Measurements from ENCODE around the gene HOTAIR.

Gene HOTAIR

GRCh38 chr12:53985692-53985993 is 10.9 kb upstream of the HOTAIR start:
- DNase-seq, result no peak

DNA sequence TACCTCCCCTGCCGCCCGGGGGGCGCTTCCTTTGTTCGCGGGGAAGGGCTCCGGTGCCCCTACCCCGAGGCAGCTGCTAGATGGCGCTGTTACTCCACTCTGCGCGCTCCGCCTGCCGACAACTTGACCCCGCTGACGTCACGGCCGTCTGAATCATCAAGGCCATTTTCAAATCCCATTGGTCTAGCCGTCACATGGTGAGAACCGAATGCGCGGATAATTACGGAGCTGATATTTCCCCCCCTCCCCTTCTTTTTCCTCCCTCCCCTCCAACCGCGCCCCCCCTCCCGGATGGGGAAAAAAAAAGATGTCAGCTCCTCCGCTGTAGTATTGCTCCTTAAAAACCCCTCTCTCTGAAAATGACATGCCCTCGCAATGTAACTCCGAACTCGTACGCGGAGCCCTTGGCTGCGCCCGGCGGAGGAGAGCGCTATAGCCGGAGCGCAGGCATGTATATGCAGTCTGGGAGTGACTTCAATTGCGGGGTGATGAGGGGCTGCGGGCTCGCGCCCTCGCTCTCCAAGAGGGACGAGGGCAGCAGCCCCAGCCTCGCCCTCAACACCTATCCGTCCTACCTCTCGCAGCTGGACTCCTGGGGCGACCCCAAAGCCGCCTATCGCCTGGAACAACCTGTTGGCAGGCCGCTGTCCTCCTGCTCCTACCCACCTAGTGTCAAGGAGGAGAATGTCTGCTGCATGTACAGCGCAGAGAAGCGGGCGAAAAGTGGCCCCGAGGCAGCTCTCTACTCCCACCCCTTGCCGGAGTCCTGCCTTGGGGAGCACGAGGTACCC is 10.3 kb upstream of the HOTAIR start, which contains the start of gene HOXC10:
Gene HOXC10 (plus strand): TSS at position 246 of the 791 bp plus-strand sequence. CDS start 114 bp downstream, at position 360.
- peak; percentile 13 for DNase-seq

DNA sequence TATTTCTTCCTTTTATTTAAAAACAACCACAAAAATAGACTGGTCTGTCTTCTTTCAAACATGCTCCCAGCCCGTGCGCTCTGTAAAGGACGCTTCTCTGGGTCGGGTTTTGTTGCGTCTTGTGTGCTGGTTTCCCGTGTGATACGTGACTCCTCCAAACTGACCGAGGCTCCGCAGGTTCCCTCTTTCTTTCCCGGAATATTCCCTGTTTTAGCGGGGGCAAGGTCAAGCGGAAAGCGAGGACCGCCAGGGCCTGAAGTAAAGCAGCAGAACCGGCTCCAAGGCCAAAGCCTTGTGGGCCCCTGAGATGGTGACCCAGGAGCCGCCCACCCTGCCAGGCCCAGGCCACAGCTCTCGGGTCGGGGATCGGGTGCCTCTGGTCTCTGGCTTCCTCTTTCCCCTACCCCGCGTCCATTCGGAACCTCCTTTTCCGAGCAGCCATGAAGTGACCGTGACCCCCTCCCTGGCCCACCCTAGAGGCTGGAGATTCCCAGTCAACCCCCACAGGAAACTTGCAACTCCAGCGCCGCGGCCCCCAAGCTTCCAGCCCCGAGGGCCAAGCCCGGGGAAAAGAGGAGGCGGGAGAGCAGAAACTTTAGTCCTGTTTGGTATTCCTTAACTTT is 9.3 kb upstream of the HOTAIR start:
- no peak for DNase-seq

DNA sequence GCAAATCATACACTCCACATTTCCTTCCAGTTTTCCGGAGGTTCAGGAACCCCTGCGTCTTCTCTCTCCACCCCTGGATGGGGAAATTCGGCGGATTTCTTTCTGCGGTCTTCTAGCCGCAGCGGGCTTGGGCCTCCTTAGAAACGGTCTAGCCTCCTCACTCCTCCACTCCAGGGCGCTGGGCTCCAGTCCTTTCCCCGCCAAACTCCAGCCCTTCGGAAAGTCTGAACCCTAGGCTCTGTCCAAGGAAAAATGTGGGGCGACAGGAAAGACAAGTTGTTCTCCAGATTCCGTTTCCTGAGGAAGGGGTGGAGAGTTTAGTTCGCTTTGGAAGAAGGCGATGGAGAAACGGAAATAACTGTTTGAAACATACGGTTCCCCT is 8.8 kb upstream of the HOTAIR start:
- DNase-seq, result no peak

GRCh38 chr12:53982648-53983567 is 8.2 kb upstream of the HOTAIR start:
- DNase-seq, result no peak

GRCh38 chr12:53981634-53982565 is 7.1 kb upstream of the HOTAIR start:
- DNase-seq, result no peak

GRCh38 chr12:53980802-53981496 is 6.2 kb upstream of the HOTAIR start:
- DNase-seq, result no peak

DNA sequence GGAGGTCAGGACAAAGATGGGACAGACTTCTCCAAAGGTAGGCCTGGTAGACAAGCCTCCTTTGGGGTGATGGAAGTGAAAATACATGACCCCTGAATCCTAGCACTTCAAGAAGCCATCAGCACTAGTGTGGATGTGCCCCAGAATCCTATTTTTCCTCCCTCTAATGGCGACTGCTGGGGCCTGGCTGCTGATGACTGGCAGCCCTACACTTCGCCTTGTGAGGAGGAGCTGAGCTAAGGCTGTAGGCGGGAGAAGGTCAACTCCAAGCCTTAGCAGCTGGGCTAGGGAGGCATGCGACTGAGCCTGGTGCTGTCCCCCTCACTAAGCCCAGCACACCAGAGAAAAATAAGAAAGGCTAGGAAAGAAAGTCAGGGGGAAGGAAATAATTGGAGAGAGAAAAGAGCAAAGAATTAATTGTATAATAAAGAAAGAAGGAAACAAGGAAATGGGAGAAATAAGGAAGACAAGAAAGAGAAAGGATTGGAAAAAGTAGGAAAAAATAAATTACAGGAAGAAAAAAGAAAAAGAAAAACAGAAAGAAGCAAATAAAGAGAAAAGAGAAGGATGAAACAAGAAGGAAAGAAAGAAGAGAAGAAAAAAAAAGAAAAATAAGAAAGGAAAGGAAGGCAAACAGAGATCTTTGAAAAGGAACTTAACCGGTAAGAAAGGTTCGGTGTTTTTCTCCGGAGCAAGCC is 5.5 kb upstream of the HOTAIR start:
- DNase-seq, result no peak

GRCh38 chr12:53978477-53979356 is 4.0 kb upstream of the HOTAIR start:
- no peak for DNase-seq

GRCh38 chr12:53977596-53978445 is 3.1 kb upstream of the HOTAIR start:
- no peak for DNase-seq

- no peak for DNase-seq
Measured at GRCh38 chr12:53976823-53977595, 2.3 kb upstream of the HOTAIR start.

DNA sequence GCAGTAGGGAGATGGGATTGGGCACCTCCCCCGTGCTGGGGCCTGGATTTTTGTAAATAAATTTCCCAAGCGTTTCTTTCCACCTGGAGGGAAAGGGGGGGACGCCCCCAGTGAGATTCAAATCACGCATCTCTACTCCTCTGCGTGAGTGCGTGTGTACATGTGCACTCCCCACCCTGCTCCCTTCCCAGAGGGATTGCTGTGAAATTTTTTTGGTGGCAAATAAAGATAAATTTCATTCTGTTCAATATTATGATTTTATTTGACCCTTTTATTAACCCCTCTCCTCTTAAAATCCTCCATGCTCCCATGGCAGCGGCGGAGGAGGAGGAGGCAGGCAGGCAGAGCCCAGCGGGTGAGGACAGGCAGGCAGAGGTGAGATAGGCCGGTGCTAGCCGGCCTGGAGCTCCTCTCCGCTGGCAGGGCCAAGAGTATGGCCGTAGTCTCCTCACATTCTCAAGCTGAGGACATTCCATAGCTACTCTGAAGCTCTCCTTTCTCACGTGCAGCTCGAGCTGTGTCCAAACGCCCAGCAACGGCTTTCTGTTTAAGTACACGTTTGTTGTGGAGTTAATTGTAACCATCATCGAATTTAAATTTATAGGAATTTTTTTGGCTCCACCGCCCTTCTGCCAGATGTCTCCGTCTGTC is 1.5 kb upstream of the HOTAIR start:
- no peak for DNase-seq

GRCh38 chr12:53975479-53976152 is 862 bp upstream of the HOTAIR start:
- DNase-seq, result no peak

DNA sequence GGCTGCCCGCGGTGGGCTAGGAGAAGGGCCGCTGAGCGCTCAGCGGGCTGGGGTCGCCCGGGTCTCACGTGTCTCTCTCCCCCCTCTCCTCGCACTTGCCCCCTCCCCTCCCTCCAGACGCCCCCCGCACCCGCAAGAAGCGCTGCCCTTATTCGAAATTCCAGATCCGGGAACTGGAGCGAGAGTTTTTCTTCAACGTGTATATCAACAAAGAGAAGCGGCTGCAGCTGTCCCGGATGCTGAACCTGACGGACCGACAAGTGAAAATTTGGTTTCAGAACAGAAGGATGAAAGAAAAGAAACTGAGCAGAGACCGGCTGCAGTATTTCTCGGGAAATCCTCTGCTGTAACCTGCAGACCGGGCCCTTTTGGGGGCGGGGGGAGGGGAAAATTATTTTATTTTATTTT is 314 bp upstream of the HOTAIR start:
- DNase-seq, result no peak

- no peak for DNase-seq
Measured at GRCh38 chr12:53973236-53974042, 1.3 kb downstream of the HOTAIR start.

DNA sequence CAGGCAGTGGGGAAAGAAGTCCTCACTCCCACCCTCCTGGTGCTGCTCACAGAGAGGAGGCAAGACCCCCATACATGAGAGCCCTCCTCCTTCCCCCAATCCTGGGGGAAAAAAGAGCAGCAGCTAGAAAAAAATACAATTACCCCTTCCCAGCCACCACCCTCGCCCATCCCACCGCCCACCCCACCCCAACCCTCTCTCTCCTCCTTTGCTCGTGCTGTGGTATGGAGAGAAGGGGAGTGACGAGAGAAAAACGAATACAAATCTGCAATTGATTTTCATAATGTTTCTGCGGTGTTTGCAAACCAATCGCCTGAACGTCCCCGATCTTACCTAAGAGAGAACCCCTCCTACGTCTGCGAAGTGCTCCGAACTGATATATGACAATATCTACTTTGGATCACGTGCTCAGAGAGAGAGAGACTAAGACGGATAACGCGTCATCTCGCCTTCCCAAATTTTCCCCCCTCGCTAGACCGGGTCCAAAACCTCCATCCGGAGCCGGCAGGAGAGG is 2.0 kb downstream of the HOTAIR start, which contains the start of gene HOXC11:
Gene HOXC11 (plus strand): TSS at position 405 of the 514 bp plus-strand sequence. CDS start 116 bp downstream, outside the sequence.
- no peak for DNase-seq
